Measurements from ENCODE around the gene BRME1. TPM values are rescaled to one million over a fixed set of nuclear protein-coding genes. Genes with fewer than 3 reads are reported as not detected.

BRME1 gene
- total and polyA plus RNA-seq, 2 of the 13 experiments (the other 11 are each of a cell fraction or from before 2014, with no cell fraction given): 0.74 to 1.5 TPM

GRCh38 chr19:13923194-13923987, 17.5 kb upstream of the BRME1 start:
- DNase-seq (ENCODE audit: low spot score): no peak
- H2AFZ ChIP-seq (ENCODE audit: low read length): no peak overlapping the region
- no peaks in the 10 kb centered on the region for H3K4me1 ChIP-seq (ENCODE audit: insufficient read depth, low read length)
- no peak overlapping the region for H3K9ac ChIP-seq (ENCODE audit: insufficient read depth, low read depth, low read length)
- 98% methylated on average over 25 of the region's 28 CpGs for WGBS (ENCODE audit: low lambda C conversion rate)
- H4K20me1 ChIP-seq (ENCODE audit: insufficient read depth, low read length): no peaks in the 10 kb centered on the region
- H3K36me3 ChIP-seq (replicated peaks in 1 of 2; ENCODE audit: control insufficient read depth in 1 of 2, insufficient read depth in 2 of 2, low read length in 2 of 2): peaks cover 13 to 50% of the 10 kb centered on the region in 2 experiments
- no peak overlapping the region for H3K4me2 ChIP-seq (ENCODE audit: low read depth, low read length)
- no peaks in the 10 kb centered on the region for H3K79me2 ChIP-seq (ENCODE audit: insufficient read depth, low read length)
- in situ Hi-C loops (cut with HindIII; ENCODE audit: extremely low pct_ligation_motif_present, low pct_unique_long_range_greater_than_20kb): no loop called here
- no peak for TF ChIP-seq ZSCAN12 (CRISPR knock-in tag; IDR thresholded peaks at IDR 0.05)
- TF ChIP-seq ZNF18 (CRISPR knock-in tag; IDR thresholded peaks at IDR 0.05; ENCODE audit: insufficient replicate concordance): no peak
- no peak for TF ChIP-seq SOX6 (IDR thresholded peaks at IDR 0.05)
- TF ChIP-seq SOX6 (CRISPR knock-in tag; IDR thresholded peaks at IDR 0.05): no peak
- no peak for TF ChIP-seq ZFP41 (CRISPR knock-in tag; IDR thresholded peaks at IDR 0.05; ENCODE audit: borderline replicate concordance)
- no peak for TF ChIP-seq ZNF251 (CRISPR knock-in tag; IDR thresholded peaks at IDR 0.05)
- TF ChIP-seq ZNF841 (CRISPR knock-in tag; IDR thresholded peaks at IDR 0.05; ENCODE audit: borderline replicate concordance): no peak
- no peak for TF ChIP-seq ZNF770 (CRISPR knock-in tag; IDR thresholded peaks at IDR 0.05)
- TF ChIP-seq ZNF772 (CRISPR knock-in tag; IDR thresholded peaks at IDR 0.05): no peak
- TF ChIP-seq NFYB (CRISPR knock-in tag; IDR thresholded peaks at IDR 0.05): no peak
- no peak for TF ChIP-seq NCOA2 (CRISPR knock-in tag; IDR thresholded peaks at IDR 0.05)
- no peak for TF ChIP-seq ATRX (CRISPR knock-in tag; IDR thresholded peaks at IDR 0.05; ENCODE audit: borderline replicate concordance)
- no peak for TF ChIP-seq NFIB (CRISPR knock-in tag; IDR thresholded peaks at IDR 0.05; ENCODE audit: borderline replicate concordance)
- TF ChIP-seq, protein P1, sequence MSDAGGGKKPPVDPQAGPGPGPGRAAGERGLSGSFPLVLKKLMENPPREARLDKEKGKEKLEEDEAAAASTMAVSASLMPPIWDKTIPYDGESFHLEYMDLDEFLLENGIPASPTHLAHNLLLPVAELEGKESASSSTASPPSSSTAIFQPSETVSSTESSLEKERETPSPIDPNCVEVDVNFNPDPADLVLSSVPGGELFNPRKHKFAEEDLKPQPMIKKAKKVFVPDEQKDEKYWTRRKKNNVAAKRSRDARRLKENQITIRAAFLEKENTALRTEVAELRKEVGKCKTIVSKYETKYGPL (CRISPR knock-in tag; IDR thresholded peaks at IDR 0.05): no peak
- no peak for TF ChIP-seq ZNF563 (CRISPR knock-in tag; IDR thresholded peaks at IDR 0.05)
- no peak for TF ChIP-seq ZNF512B (CRISPR knock-in tag; IDR thresholded peaks at IDR 0.05; ENCODE audit: borderline replicate concordance)
- no peak for TF ChIP-seq ZNF619 (CRISPR knock-in tag; IDR thresholded peaks at IDR 0.05)
- no peak for TF ChIP-seq SSRP1 (CRISPR knock-in tag; IDR thresholded peaks at IDR 0.05)
- TF ChIP-seq ADNP (CRISPR knock-in tag; IDR thresholded peaks at IDR 0.05): no peak
- H3K27ac ChIP-seq (ENCODE audit: extremely low read length, insufficient read depth, low read length): no peak overlapping the region
- no peaks in the 10 kb centered on the region for H3K27me3 ChIP-seq (ENCODE audit: control insufficient read depth in 1 of 2, insufficient read depth in 2 of 2, low read length in 2 of 2)
- no peak for ATAC-seq
- FAIRE-seq: no peak
- intact Hi-C loops (cut with micrococcal nuclease; ENCODE audit: unreplicated experiment): no loop called here
- ChIA-PET POLR2A (no interaction called here), CTCF (ENCODE audit: low intra/inter-chr PET ratio, low total read pairs) (no interaction called here)
- H3K9me3 ChIP-seq (ENCODE audit: low read length): peaks cover 5% of the 10 kb centered on the region; the same call in 1 of the 2 replicates
- no peak overlapping the region for H3K4me3 ChIP-seq (replicated peaks in 1 of 3; ENCODE audit: insufficient read depth in 1 of 3, low read depth in 2 of 3, low read length in 3 of 3)
- no TSS peak for BruUV-seq (replicated peaks)
